GM21737 (cell line): ENCODE data around the gene TALDO1.
A peak's percentile ranks its signal among the peaks of the same experiment; 100 is the strongest.
"Not testable (repeated sequence)": the region's sequence is repeated elsewhere in the genome, so short reads cannot be mapped to it uniquely, and the experiment has no call there.

Experiments
- ATAC-seq: cut with Tn5 transposase; IDR thresholded peaks from one replicate; pipeline ENCODE4 v1.9.1; 2021; ENCODE audit warnings: mild to moderate bottlenecking, moderate library complexity; ENCODE audit not compliant: unreplicated experiment

TALDO1 gene

GRCh38 chr11:733072-733471 lies 14.2 kb upstream of the TALDO1 start:
- no peak for ATAC-seq

- ATAC-seq: not testable (repeated sequence)
Observed at GRCh38 chr11:734541-734940, 12.7 kb upstream of the TALDO1 start.

- no peak for ATAC-seq
Observed at GRCh38 chr11:737366-737765, 9.9 kb upstream of the TALDO1 start.

GRCh38 chr11:737899-738298 lies 9.4 kb upstream of the TALDO1 start:
- ATAC-seq: not testable (repeated sequence)

- ATAC-seq: no peak
Observed at GRCh38 chr11:742156-742546, 5.1 kb upstream of the TALDO1 start.

- no peak for ATAC-seq
Observed at GRCh38 chr11:742571-743201, 4.6 kb upstream of the TALDO1 start.

GRCh38 chr11:745428-745827 lies 1.8 kb upstream of the TALDO1 start:
- ATAC-seq: no peak

- peak; percentile 23 for ATAC-seq
Observed at GRCh38 chr11:746289-747157, 741 bp upstream of the TALDO1 start.

GRCh38 chr11:748007-748359 lies 719 bp downstream of the TALDO1 start:
- ATAC-seq: peak; percentile 8

GRCh38 chr11:749731-750130 lies 2.5 kb downstream of the TALDO1 start:
- no peak for ATAC-seq

GRCh38 chr11:760236-760635 lies 13.0 kb downstream of the TALDO1 start:
- ATAC-seq: no peak

GRCh38 chr11:761526-762108 lies 14.4 kb downstream of the TALDO1 start:
- ATAC-seq: no peak

- ATAC-seq: no peak
Observed at GRCh38 chr11:762421-763072, 15.3 kb downstream of the TALDO1 start.

GRCh38 chr11:763073-763463 lies 15.8 kb downstream of the TALDO1 start:
- ATAC-seq: no peak

GRCh38 chr11:763549-764321 lies 16.5 kb downstream of the TALDO1 start:
- no peak for ATAC-seq

- ATAC-seq: no peak
Observed at GRCh38 chr11:764322-765024, 17.2 kb downstream of the TALDO1 start.

GRCh38 chr11:765025-765801 lies 17.9 kb downstream of the TALDO1 start:
- no peak for ATAC-seq

GRCh38 chr11:765802-766091 lies 18.5 kb downstream of the TALDO1 start:
- no peak for ATAC-seq

GRCh38 chr11:766106-766935 lies 19.1 kb downstream of the TALDO1 start:
- ATAC-seq: no peak
